ENCODE measurements around the gene OLIG1.

Gene OLIG1, protein sequence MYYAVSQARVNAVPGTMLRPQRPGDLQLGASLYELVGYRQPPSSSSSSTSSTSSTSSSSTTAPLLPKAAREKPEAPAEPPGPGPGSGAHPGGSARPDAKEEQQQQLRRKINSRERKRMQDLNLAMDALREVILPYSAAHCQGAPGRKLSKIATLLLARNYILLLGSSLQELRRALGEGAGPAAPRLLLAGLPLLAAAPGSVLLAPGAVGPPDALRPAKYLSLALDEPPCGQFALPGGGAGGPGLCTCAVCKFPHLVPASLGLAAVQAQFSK

GRCh38 chr21:33069994-33070743 lies at the start of gene OLIG1:
TSS of gene OLIG1 (plus strand) at chr21:33070141. CDS start at chr21:33070247, 106 bp downstream.
- DNase-seq, result no peak

DNA sequence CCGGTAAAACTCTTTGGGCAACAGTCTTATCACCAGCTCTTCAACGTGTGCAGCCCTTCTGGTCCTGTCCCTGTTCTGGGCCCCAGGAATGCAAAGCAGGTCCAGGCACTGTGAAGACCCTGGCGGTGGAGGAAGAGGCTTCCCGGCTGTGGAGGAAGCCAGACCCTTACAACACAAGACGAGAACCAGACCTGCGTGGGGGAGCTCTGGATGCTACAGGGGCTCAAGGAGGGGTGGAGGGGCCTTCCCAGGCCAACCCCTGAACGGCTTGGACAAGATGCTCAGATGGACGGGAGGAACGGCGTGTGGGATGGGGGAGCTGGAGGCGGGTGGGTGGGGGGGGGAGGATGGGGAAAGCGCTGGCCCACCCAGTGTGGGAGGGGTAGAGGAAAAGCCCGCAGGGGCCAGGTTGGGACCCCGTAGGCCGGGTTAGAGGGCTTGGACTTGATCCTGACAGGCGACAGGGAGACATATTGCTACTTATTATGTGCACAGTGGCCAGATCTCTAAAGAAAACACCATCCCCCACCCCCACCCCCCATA lies 49.3 kb upstream of the OLIG1 start:
- no peak for DNase-seq

DNA sequence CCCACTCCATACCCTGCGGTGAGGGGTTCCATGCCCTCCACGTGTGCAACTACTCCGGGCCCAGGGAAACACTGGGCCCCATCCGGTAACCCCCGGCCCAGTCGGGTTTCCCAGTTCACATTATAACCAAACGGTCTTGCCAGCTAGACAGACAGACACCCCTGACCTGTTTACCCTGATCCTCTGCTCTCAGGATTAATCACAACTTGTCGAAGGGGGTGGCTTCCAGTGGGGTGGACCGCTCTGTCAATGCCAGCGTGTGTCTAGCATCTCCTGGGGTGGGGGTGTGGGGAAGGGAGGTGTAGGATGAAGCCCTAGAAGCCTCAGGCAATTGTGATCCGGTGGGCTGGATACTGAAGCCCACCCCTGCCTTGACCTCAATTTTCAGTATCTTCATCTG lies 48.8 kb upstream of the OLIG1 start:
- DNase-seq, result no peak

DNA sequence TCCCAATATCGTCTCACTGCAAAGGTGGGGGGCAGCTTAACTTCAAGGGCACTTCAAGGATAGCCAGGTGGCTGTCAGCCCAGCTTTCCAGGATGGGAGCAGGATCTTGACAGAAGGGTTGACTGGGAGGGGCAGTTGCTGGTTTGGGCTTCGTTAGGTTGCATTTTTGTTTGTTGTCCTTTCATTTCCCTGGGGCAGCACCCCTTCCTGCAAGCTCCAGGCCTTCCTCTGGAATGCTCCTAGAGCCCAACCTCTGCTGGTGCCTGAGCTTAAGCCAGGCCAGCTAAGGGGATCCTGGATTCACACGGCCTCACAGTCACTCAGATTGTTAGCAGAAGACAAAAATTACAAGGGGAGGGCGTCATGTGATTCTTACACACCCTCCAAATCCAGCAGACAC lies 48.3 kb upstream of the OLIG1 start:
- DNase-seq, result no peak

DNA sequence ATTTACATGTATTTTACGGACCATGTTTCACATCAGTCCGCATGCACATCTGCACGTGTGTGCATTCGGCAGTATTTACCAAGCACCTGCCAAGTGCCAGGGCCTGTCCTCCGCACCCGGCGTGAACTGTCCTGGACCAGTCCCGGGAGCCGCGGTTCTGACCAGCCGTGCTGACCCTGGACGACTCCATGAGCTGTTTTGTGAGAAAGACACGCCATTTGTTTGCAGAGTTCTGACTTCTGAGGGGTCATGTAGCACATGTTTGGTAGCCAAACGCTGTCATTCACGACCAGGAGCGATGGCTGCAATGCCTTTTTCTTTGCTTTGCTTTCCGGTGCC lies 47.5 kb upstream of the OLIG1 start:
- DNase-seq, result no peak

- DNase-seq, result no peak
These were observed 46.9 kb upstream of the OLIG1 start for GRCh38 chr21:33022828-33023573.

DNA sequence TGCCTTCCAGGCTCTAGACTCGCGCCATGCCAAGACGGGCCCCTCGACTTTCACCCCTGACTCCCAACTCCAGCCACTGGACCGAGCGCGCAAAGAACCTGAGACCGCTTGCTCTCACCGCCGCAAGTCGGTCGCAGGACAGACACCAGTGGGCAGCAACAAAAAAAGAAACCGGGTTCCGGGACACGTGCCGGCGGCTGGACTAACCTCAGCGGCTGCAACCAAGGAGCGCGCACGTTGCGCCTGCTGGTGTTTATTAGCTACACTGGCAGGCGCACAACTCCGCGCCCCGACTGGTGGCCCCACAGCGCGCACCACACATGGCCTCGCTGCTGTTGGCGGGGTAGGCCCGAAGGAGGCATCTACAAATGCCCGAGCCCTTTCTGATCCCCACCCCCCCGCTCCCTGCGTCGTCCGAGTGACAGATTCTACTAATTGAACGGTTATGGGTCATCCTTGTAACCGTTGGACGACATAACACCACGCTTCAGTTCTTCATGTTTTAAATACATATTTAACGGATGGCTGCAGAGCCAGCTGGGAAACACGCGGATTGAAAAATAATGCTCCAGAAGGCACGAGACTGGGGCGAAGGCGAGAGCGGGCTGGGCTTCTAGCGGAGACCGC lies 46.3 kb upstream of the OLIG1 start:
- DNase-seq, result no peak

- no peak for DNase-seq
These were observed 45.5 kb upstream of the OLIG1 start for GRCh38 chr21:33024201-33025103.

- DNase-seq, result no peak
These were observed 44.8 kb upstream of the OLIG1 start for GRCh38 chr21:33025106-33025488.

DNA sequence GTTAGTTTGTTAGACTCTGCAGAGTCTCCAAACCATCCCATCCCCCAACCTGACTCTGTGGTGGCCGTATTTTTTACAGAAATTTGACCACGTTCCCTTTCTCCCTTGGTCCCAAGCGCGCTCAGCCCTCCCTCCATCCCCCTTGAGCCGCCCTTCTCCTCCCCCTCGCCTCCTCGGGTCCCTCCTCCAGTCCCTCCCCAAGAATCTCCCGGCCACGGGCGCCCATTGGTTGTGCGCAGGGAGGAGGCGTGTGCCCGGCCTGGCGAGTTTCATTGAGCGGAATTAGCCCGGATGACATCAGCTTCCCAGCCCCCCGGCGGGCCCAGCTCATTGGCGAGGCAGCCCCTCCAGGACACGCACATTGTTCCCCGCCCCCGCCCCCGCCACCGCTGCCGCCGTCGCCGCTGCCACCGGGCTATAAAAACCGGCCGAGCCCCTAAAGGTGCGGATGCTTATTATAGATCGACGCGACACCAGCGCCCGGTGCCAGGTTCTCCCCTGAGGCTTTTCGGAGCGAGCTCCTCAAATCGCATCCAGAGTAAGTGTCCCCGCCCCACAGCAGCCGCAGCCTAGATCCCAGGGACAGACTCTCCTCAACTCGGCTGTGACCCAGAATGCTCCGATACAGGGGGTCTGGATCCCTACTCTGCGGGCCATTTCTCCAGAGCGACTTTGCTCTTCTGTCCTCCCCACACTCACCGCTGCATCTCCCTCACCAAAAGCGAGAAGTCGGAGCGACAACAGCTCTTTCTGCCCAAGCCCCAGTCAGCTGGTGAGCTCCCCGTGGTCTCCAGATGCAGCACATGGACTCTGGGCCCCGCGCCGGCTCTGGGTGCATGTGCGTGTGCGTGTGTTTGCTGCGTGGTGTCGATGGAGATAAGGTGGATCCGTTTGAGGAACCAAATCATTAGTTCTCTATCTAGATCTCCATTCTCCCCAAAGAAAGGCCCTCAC lies 44.2 kb upstream of the OLIG1 start, which contains the start of gene OLIG2:
Gene OLIG2 (plus strand): TSS at position 447 of the 954 bp plus-strand sequence. CDS start 928 bp downstream, outside the sequence.
- DNase-seq, result no peak

DNA sequence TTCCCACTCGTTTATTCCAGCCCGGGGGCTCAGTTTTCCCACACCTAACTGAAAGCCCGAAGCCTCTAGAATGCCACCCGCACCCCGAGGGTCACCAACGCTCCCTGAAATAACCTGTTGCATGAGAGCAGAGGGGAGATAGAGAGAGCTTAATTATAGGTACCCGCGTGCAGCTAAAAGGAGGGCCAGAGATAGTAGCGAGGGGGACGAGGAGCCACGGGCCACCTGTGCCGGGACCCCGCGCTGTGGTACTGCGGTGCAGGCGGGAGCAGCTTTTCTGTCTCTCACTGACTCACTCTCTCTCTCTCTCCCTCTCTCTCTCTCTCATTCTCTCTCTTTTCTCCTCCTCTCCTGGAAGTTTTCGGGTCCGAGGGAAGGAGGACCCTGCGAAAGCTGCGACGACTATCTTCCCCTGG lies 43.5 kb upstream of the OLIG1 start:
- DNase-seq, result no peak

GRCh38 chr21:33026878-33027400 lies 43.0 kb upstream of the OLIG1 start:
- DNase-seq, result no peak

- DNase-seq, result no peak
These were observed 42.3 kb upstream of the OLIG1 start for GRCh38 chr21:33027401-33028286.

DNA sequence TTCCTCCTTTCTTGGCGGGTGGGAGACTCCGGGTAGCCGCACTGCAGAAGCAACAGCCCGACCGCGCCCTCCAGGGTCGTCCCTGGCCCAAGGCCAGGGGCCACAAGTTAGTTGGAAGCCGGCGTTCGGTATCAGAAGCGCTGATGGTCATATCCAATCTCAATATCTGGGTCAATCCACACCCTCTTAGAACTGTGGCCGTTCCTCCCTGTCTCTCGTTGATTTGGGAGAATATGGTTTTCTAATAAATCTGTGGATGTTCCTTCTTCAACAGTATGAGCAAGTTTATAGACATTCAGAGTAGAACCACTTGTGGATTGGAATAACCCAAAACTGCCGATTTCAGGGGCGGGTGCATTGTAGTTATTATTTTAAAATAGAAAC lies 41.7 kb upstream of the OLIG1 start:
- DNase-seq, result no peak

DNA sequence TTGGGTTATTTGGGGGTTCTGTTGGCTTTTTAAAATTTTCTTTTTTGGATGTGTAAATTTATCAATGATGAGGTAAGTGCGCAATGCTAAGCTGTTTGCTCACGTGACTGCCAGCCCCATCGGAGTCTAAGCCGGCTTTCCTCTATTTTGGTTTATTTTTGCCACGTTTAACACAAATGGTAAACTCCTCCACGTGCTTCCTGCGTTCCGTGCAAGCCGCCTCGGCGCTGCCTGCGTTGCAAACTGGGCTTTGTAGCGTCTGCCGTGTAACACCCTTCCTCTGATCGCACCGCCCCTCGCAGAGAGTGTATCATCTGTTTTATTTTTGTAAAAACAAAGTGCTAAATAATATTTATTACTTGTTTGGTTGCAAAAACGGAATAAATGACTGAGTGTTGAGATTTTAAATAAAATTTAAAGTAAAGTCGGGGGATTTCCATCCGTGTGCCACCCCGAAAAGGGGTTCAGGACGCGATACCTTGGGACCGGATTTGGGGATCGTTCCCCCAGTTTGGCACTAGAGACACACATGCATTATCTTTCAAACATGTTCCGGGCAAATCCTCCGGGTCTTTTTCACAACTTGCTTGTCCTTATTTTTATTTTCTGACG lies 41.1 kb upstream of the OLIG1 start:
- DNase-seq, result no peak

- DNase-seq, result no peak
These were observed 40.5 kb upstream of the OLIG1 start for GRCh38 chr21:33029385-33029921.

DNA sequence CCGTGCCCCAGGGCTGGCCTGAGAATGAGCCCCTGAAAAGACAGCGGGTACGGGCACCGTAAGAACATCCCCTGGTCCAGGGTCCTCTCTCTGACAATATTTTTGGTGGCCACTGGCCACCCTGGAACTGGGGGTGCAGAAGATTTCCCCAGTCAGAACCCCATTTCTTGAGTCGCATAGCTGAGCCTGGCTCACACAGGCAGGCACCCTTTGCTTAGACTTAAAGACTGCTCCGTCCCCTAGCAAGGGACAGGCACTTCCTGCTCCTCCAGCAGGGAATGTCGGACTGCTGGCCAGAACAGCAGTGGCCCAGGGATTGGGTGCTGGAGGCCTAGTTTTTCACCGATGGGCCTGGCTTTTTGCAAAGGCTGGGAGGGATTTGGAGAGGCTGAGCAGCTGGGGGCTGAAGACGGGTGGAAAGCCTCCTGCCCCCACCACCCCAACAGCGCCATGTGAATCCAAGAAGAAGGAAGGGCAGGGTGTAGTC lies 39.9 kb upstream of the OLIG1 start:
- no peak for DNase-seq

DNA sequence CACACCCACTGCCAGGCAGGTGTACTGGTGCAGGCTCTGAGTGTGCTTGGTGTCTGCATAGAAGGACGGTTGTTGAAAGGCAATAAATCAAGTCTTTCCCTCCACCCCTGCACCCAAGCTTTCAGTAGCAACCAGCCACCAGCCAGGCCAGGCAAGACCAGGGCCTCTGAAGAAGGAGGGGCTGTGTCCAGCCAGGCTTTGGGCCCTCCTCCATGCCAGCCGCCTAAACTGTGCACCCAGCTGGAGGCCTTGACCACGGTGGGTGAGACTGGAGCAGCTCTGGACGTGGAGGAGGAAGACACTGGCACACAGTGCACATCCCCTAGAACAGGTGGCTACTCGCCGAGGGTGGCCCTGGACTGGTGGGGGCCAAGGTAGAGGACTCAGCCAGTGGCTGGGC lies 39.3 kb upstream of the OLIG1 start:
- no peak for DNase-seq
